ENCODE data around the gene NAPA. TPM values are rescaled to one million over a fixed set of nuclear protein-coding genes. Genes with fewer than 3 reads are reported as not detected.

NAPA gene
- total and polyA plus RNA-seq, 9 donors: 59.4 to 101 (median 95.0) TPM

DNA sequence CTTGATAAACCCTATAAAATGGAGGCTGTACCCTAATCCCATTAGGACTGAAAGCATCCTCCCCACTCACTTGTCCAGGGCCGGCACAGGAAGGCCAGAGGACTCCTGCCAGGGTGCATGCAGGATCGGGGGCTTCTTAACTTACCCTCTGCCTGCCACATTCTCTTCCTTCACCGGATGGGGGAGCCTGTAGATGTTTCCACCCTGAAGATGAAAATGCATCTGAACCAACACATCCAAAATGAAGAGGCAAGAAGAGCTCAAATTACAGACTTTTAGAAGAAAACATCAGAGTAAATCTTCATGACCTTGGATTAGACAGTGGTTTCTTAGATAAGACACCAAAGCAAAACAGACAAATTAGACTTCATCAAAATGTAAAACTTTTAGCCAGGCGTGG lies 25.9 kb upstream of the NAPA start:
- 8 to 18% (median 10%) methylated on average over 4 of the region's 4 CpGs for WGBS, 3 donors
- intact Hi-C loops (cut with DNase I): no loop called here

DNA sequence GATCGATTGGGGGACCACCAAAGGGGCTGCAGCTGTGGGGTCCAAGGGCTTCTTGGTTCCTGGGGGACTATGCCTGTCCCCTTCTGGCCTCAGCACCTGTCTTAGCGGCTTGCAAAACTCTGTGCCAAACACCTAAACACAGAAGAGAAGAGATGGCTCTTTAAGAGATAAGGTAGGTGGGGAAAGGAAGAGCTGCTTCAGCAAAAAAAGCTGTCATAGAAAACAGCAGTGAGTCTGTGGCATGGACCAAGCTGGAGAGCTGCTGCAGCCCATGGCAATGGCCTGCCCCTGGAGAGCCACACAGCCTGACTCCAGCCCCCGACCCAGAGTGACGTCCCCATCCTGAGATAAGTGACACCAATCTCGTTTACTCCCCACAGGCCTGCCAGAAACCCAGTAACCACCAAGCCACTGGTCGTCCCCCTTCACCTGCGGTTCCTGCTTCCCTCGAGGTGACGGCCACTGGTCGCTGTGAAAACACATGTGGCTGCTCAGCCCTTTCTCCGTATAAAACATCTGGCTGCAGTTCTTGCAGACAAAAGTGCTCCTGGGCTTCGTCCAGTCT lies 25.0 kb upstream of the NAPA start:
- H3K4me1 ChIP-seq (ENCODE audit: insufficient read depth): peaks cover 4% of the 10 kb centered on the region
- 51 to 59% (median 51%) methylated on average over 12 of the region's 12 CpGs for WGBS, 3 donors
- no peak for DNase-seq
- no peak overlapping the region for H3K4me3 ChIP-seq
- intact Hi-C loops (cut with DNase I): no loop called here
- H3K36me3 ChIP-seq: no peaks in the 10 kb centered on the region
- H3K27me3 ChIP-seq: no peaks in the 10 kb centered on the region
- no peak for TF ChIP-seq POLR2A (IDR thresholded peaks at IDR 0.05)
- no peak for TF ChIP-seq EP300 (IDR thresholded peaks at IDR 0.05)
- TF ChIP-seq, protein P1, sequence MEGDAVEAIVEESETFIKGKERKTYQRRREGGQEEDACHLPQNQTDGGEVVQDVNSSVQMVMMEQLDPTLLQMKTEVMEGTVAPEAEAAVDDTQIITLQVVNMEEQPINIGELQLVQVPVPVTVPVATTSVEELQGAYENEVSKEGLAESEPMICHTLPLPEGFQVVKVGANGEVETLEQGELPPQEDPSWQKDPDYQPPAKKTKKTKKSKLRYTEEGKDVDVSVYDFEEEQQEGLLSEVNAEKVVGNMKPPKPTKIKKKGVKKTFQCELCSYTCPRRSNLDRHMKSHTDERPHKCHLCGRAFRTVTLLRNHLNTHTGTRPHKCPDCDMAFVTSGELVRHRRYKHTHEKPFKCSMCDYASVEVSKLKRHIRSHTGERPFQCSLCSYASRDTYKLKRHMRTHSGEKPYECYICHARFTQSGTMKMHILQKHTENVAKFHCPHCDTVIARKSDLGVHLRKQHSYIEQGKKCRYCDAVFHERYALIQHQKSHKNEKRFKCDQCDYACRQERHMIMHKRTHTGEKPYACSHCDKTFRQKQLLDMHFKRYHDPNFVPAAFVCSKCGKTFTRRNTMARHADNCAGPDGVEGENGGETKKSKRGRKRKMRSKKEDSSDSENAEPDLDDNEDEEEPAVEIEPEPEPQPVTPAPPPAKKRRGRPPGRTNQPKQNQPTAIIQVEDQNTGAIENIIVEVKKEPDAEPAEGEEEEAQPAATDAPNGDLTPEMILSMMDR (IDR thresholded peaks at IDR 0.05): no peak
- no peak overlapping the region for H3K27ac ChIP-seq
- H3K9me3 ChIP-seq: no peaks in the 10 kb centered on the region

More for the DNA sequence above, 25.9 kb upstream of the NAPA start:
- no peak for TF ChIP-seq POLR2A (IDR thresholded peaks at IDR 0.05)
- TF ChIP-seq, protein P1 (IDR thresholded peaks at IDR 0.05): peak; percentile 10 to 42 (median 37)
- no peaks in the 10 kb centered on the region for H3K36me3 ChIP-seq
- H3K27me3 ChIP-seq: no peaks in the 10 kb centered on the region
- H3K27ac ChIP-seq: no peak overlapping the region
- peak in 2 of 5 donors; percentile 28 to 52 for DNase-seq
- no peaks in the 10 kb centered on the region for H3K9me3 ChIP-seq
- peaks cover 6% of the 10 kb centered on the region for H3K4me1 ChIP-seq (ENCODE audit: insufficient read depth)
- H3K4me3 ChIP-seq: no peak overlapping the region

DNA sequence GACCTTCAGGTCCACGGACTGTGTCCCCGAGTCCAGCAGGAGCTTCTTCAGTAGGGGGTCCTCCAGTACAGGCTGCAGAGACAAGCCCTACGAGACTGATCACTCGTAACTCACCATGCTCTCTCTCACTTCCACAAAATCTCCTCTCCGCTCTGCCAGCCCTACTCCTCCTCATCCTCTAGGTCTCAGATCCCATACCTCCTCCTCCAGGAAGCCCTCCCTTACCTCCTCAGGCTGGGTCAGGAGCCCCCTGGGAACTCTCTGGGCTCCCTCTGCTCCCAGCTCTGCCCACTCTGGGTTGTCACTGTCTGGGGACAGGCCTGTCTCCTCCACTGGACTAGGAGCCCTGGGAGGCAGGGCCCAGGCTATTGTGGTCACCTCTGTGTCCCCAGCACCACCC lies 23.9 kb upstream of the NAPA start:
- no peak for DNase-seq
- no peaks in the 10 kb centered on the region for H3K36me3 ChIP-seq
- no peaks in the 10 kb centered on the region for H3K27me3 ChIP-seq
- no peak overlapping the region for H3K4me3 ChIP-seq
- peaks cover 4% of the 10 kb centered on the region for H3K4me1 ChIP-seq (ENCODE audit: insufficient read depth)
- H3K27ac ChIP-seq: no peak overlapping the region
- TF ChIP-seq, protein P1 (IDR thresholded peaks at IDR 0.05): no peak
- TF ChIP-seq POLR2A (IDR thresholded peaks at IDR 0.05): no peak
- no peak for TF ChIP-seq EP300 (IDR thresholded peaks at IDR 0.05)
- intact Hi-C loops (cut with DNase I): no loop called here
- H3K9me3 ChIP-seq: no peaks in the 10 kb centered on the region
- WGBS, 3 donors: 89 to 94% (median 90%) methylated on average over 5 of the region's 5 CpGs

DNA sequence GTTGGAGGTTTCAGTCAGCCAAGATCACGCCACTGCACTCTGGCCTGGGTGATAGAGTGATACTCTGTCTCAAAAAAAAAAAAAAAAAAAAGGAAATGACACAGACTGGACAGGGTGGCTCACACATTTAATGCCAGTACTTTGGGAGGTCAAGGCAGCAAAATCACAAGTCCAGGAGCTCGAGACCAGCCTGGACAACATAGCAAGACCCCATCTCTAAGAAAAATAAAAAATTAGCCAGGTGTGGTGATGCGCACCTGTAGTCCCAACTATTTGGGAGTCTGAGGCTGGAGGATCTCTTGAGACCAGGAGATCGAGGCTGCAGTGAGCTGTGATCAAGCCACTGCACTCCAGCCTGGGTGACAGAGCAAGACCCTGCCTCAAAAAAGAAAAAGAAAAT lies 22.6 kb upstream of the NAPA start:
- no peak overlapping the region for H3K4me3 ChIP-seq
- WGBS, 3 donors: 92 to 95% (median 95%) methylated on average over 4 of the region's 4 CpGs
- H3K27me3 ChIP-seq: no peaks in the 10 kb centered on the region
- no peak for TF ChIP-seq EP300 (IDR thresholded peaks at IDR 0.05)
- TF ChIP-seq POLR2A (IDR thresholded peaks at IDR 0.05): no peak
- TF ChIP-seq, protein P1 (IDR thresholded peaks at IDR 0.05): no peak
- H3K36me3 ChIP-seq: no peaks in the 10 kb centered on the region
- no peaks in the 10 kb centered on the region for H3K9me3 ChIP-seq
- H3K27ac ChIP-seq: no peak overlapping the region
- no peak for DNase-seq
- H3K4me1 ChIP-seq (ENCODE audit: insufficient read depth): peaks cover 4% of the 10 kb centered on the region
- intact Hi-C loops (cut with DNase I): no loop called here

Data from ovary (tissue), 9 donors.